NB4 (cell line): ENCODE data around the gene ADAMTS18.

Experiments used
- MAX ChIP-seq: IDR thresholded peaks from 2 replicates; pipeline ENCODE4 v1.6.1; 2011; ENCODE audit warnings: low read depth, low read length
- MYC ChIP-seq: IDR thresholded peaks from 2 replicates; pipeline ENCODE4 v1.6.1; 2011; ENCODE audit warnings: low read depth, low read length
- POLR2A ChIP-seq: IDR thresholded peaks from 2 replicates; pipeline ENCODE4 v1.6.1; 2011; ENCODE audit warnings: mild to moderate bottlenecking; ENCODE audit not compliant: insufficient read length; ENCODE audit errors: extremely low read depth
- TF ChIP-seq, protein P1 (sequence below): IDR thresholded peaks from one replicate; pipeline ENCODE4 v1.5.1; 2012; ENCODE audit warnings: low read depth, low read length

GRCh38 chr16:77262971-77263370 is 171.9 kb downstream of the ADAMTS18 start:
- no peak for TF ChIP-seq POLR2A
- TF ChIP-seq, protein P1, sequence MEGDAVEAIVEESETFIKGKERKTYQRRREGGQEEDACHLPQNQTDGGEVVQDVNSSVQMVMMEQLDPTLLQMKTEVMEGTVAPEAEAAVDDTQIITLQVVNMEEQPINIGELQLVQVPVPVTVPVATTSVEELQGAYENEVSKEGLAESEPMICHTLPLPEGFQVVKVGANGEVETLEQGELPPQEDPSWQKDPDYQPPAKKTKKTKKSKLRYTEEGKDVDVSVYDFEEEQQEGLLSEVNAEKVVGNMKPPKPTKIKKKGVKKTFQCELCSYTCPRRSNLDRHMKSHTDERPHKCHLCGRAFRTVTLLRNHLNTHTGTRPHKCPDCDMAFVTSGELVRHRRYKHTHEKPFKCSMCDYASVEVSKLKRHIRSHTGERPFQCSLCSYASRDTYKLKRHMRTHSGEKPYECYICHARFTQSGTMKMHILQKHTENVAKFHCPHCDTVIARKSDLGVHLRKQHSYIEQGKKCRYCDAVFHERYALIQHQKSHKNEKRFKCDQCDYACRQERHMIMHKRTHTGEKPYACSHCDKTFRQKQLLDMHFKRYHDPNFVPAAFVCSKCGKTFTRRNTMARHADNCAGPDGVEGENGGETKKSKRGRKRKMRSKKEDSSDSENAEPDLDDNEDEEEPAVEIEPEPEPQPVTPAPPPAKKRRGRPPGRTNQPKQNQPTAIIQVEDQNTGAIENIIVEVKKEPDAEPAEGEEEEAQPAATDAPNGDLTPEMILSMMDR: no peak
- no peak for TF ChIP-seq MAX
- TF ChIP-seq MYC: no peak
